DOHH2 (cell line): ENCODE measurements around the gene SELENOS.

ENCODE experiments used
- H3F3A ChIP-seq: fragments of 200-600 bp; sonication (generic), shearing (Covaris generic); 2 replicates; pipeline ENCODE4 v1.6.0; 2016; ENCODE audit warnings: antibody characterized with exemption, mild to moderate bottlenecking; ENCODE audit not compliant: control insufficient read depth, insufficient read depth
- H3K27ac ChIP-seq: fragments of 200-600 bp; sonication (generic); 2 replicates; pipeline ENCODE4 v1.5.1; 2014; ENCODE audit warnings: low read depth, mild to moderate bottlenecking, low read length, moderate library complexity
- H3K27me3 ChIP-seq: fragments of 200-600 bp; sonication (generic); 2 replicates; pipeline ENCODE4 v1.6.1; 2014; ENCODE audit warnings: mild to moderate bottlenecking, low read length, mixed read lengths; ENCODE audit not compliant: control insufficient read depth
- H3K36me3 ChIP-seq: fragments of 200-600 bp; sonication (generic); 2 replicates; pipeline ENCODE4 v1.6.1; 2014; ENCODE audit warnings: mild to moderate bottlenecking, low read length, moderate library complexity, mixed read lengths; ENCODE audit not compliant: control insufficient read depth
- H3K4me1 ChIP-seq: fragments of 200-600 bp; sonication (generic); 2 replicates; pipeline ENCODE4 v1.6.1; 2014; ENCODE audit warnings: mild to moderate bottlenecking, low read length, mixed read lengths; ENCODE audit not compliant: control insufficient read depth
- H3K4me2 ChIP-seq: fragments of 200-600 bp; sonication (generic); 2 replicates; pipeline ENCODE4 v1.6.0; 2014; ENCODE audit warnings: mild to moderate bottlenecking, low read length, moderate library complexity
- H3K4me3 ChIP-seq: fragments of 200-600 bp; sonication (generic); 2 replicates; pipeline ENCODE4 v1.5.1; 2014; ENCODE audit warnings: mild to moderate bottlenecking, low read length, mixed read lengths
- H3K79me2 ChIP-seq: fragments of 200-600 bp; sonication (generic); 2 replicates; pipeline ENCODE4 v1.6.1; 2014; ENCODE audit warnings: mild to moderate bottlenecking, low read length, mixed read lengths; ENCODE audit not compliant: control insufficient read depth
- H3K9me2 ChIP-seq: fragments of 200-600 bp; sonication (generic); replicated peaks from 2 replicates; pipeline ENCODE4 v1.6.1; 2014; ENCODE audit warnings: mild to moderate bottlenecking, low read length, mixed read lengths; ENCODE audit not compliant: control insufficient read depth
- H3K9me3 ChIP-seq: fragments of 200-600 bp; sonication (generic); 2 replicates; pipeline ENCODE4 v1.6.1; 2014; ENCODE audit warnings: antibody characterized with exemption, low read length, mixed read lengths; ENCODE audit not compliant: control insufficient read depth, insufficient read depth
- H4K20me1 ChIP-seq: fragments of 200-600 bp; sonication (generic); 2 replicates; pipeline ENCODE4 v1.6.0; 2014; ENCODE audit warnings: low read depth, mild to moderate bottlenecking, antibody characterized with exemption, low read length, moderate library complexity; ENCODE audit not compliant: control insufficient read depth, insufficient read depth
- CTCF ChIP-seq: fragments of 200-600 bp; sonication (generic); IDR thresholded peaks from one replicate; pipeline ENCODE4 v1.5.1; 2014; ENCODE audit warnings: antibody characterized with exemption, mild to moderate bottlenecking, low read depth, low read length; ENCODE audit not compliant: poor library complexity, severe bottlenecking
- EZH2phosphoT487 ChIP-seq: fragments of 200-600 bp; sonication (generic); IDR thresholded peaks from 2 replicates; pipeline ENCODE4 v1.6.1; 2017; ENCODE audit warnings: borderline replicate concordance, mild to moderate bottlenecking, antibody characterized with exemption, low read length, moderate library complexity, mixed read lengths

SELENOS gene

GRCh38 chr15:101309436-101310160 is 32.3 kb upstream of the SELENOS start:
- Histone ChIP-seq H4K20me1 (no peaks in the 10 kb centered on the region), H3K4me1 (no peaks in the 10 kb centered on the region), H3K27me3 (no peaks in the 10 kb centered on the region), H3K9me2 (no peaks in the 10 kb centered on the region), H3K36me3 (no peaks in the 10 kb centered on the region), H3K4me2 (no peak overlapping the region), H3F3A (no peaks in the 10 kb centered on the region), H3K27ac (no peak overlapping the region), H3K4me3 (no peak overlapping the region), H3K9me3 (no peaks in the 10 kb centered on the region), H3K79me2 (no peaks in the 10 kb centered on the region)
- TF ChIP-seq EZH2phosphoT487 (no peak), CTCF (no peak)

- no peak overlapping the region for H3K4me3 ChIP-seq
- H3K4me1 ChIP-seq: no peaks in the 10 kb centered on the region
- H3K36me3 ChIP-seq: no peaks in the 10 kb centered on the region
- H3F3A ChIP-seq: no peaks in the 10 kb centered on the region
- H3K27me3 ChIP-seq: no peaks in the 10 kb centered on the region
- no peaks in the 10 kb centered on the region for H3K9me3 ChIP-seq
- H3K27ac ChIP-seq: no peak overlapping the region
- H3K9me2 ChIP-seq: no peaks in the 10 kb centered on the region
- H3K4me2 ChIP-seq: no peak overlapping the region
- TF ChIP-seq CTCF: no peak
- TF ChIP-seq EZH2phosphoT487: no peak
- H4K20me1 ChIP-seq: no peaks in the 10 kb centered on the region
- no peaks in the 10 kb centered on the region for H3K79me2 ChIP-seq
Measured at GRCh38 chr15:101308604-101309435, 31.5 kb upstream of the SELENOS start.

- Histone ChIP-seq H3K4me3 (no peak overlapping the region), H3K9me3 (no peaks in the 10 kb centered on the region), H4K20me1 (no peaks in the 10 kb centered on the region), H3K36me3 (no peaks in the 10 kb centered on the region), H3K79me2 (no peaks in the 10 kb centered on the region), H3K27me3 (no peaks in the 10 kb centered on the region), H3K27ac (no peak overlapping the region), H3K4me1 (no peaks in the 10 kb centered on the region), H3K4me2 (no peak overlapping the region), H3K9me2 (no peaks in the 10 kb centered on the region), H3F3A (no peaks in the 10 kb centered on the region)
- TF ChIP-seq CTCF (no peak), EZH2phosphoT487 (no peak)
Measured at GRCh38 chr15:101307897-101308603, 30.8 kb upstream of the SELENOS start.
